Neuronal stem cell (in vitro differentiated cells): ENCODE results near the gene IRS1.

Experiments used
- DNase-seq: peaks from one replicate; pipeline ENCODE4 v3.0.0-alpha.2; 2013; ENCODE audit warnings: low spot score
- H2AFZ ChIP-seq: one replicate; pipeline ENCODE4 v1.6.1; 2013; ENCODE audit warnings: mild to moderate bottlenecking, low read length, inconsistent platforms
- H2AK5ac ChIP-seq: 2 replicates; pipeline ENCODE4 v1.6.1; 2013; ENCODE audit warnings: low read depth, mild to moderate bottlenecking, inconsistent platforms, low read length, moderate library complexity, mixed read lengths
- H2BK120ac ChIP-seq: 2 replicates; pipeline ENCODE4 v1.6.1; 2013; ENCODE audit warnings: low read depth, mild to moderate bottlenecking, inconsistent platforms, low read length, moderate library complexity, mixed read lengths
- H2BK12ac ChIP-seq: one replicate; pipeline ENCODE4 v1.6.1; 2013; ENCODE audit warnings: low read length, inconsistent platforms
- H2BK15ac ChIP-seq: 2 replicates; pipeline ENCODE4 v1.6.1; 2013; ENCODE audit warnings: mild to moderate bottlenecking, low read length, inconsistent platforms, mixed read lengths
- H2BK5ac ChIP-seq: one replicate; pipeline ENCODE4 v1.6.1; 2013; ENCODE audit warnings: inconsistent platforms, mild to moderate bottlenecking, low read length, moderate library complexity
- H3K14ac ChIP-seq: one replicate; pipeline ENCODE4 v1.6.1; 2013; ENCODE audit warnings: low read length, inconsistent platforms
- H3K18ac ChIP-seq: 2 replicates; pipeline ENCODE4 v1.6.1; 2013; ENCODE audit warnings: low read length, inconsistent platforms
- H3K23ac ChIP-seq: 2 replicates; pipeline ENCODE4 v1.6.1; 2013; ENCODE audit warnings: low read depth, mild to moderate bottlenecking, mixed read lengths, low read length, inconsistent platforms; ENCODE audit not compliant: poor library complexity
- H3K27ac ChIP-seq: replicated peaks from 3 replicates; pipeline ENCODE4 v1.5.1; 2013; ENCODE audit warnings: low read length, inconsistent platforms
- H3K27me3 ChIP-seq, 3 experiments: 2 replicates each; pipeline ENCODE4 v1.6.1; 2013; ENCODE audit warnings: low read length in 3 of 3, mild to moderate bottlenecking in 2 of 3, inconsistent platforms in 1 of 3, low read depth in 1 of 3, mixed read lengths in 1 of 3, moderate library complexity in 1 of 3; ENCODE audit not compliant: control insufficient read depth in 3 of 3, insufficient read depth in 3 of 3
- H3K36me3 ChIP-seq, 2 donors: replicated peaks in 1 of 2; 2 replicates each; pipeline ENCODE4 v1.6.1; 2013; ENCODE audit warnings: low read length in 2 of 2; ENCODE audit not compliant: control insufficient read depth in 2 of 2, insufficient read depth in 2 of 2
- H3K4ac ChIP-seq: 2 replicates; pipeline ENCODE4 v1.6.1; 2013; ENCODE audit warnings: inconsistent platforms, mild to moderate bottlenecking, low read length, moderate library complexity
- H3K4me1 ChIP-seq, 2 donors: 1 replicate in 1 of 2; 2 replicates in 1 of 2; pipeline ENCODE4 v1.6.1; 2013; ENCODE audit warnings: low read length in 2 of 2, low read depth in 1 of 2; ENCODE audit not compliant: control insufficient read depth in 2 of 2, insufficient read depth in 1 of 2
- H3K4me2 ChIP-seq: one replicate; pipeline ENCODE4 v1.6.1; 2013; ENCODE audit warnings: mild to moderate bottlenecking, low read length, inconsistent platforms; ENCODE audit not compliant: insufficient read depth, poor library complexity, severe bottlenecking
- H3K4me3 ChIP-seq, 2 donors: 2 replicates each; pipeline ENCODE4 v1.5.1; 2013; ENCODE audit warnings: low read length in 2 of 2, mild to moderate bottlenecking in 2 of 2, inconsistent platforms in 1 of 2, moderate library complexity in 1 of 2
- H3K79me1 ChIP-seq: one replicate; pipeline ENCODE4 v1.6.1; 2013; ENCODE audit warnings: low read depth, mild to moderate bottlenecking, inconsistent platforms, low read length, moderate library complexity
- H3K9ac ChIP-seq: one replicate; pipeline ENCODE4 v1.6.1; 2013; ENCODE audit warnings: mild to moderate bottlenecking, low read depth, low read length, inconsistent platforms; ENCODE audit not compliant: poor library complexity
- H3K9me3 ChIP-seq, 2 donors: replicated peaks in 1 of 2; 2 replicates each; pipeline versions ENCODE3 to v1.6.1; 2013; ENCODE audit warnings: low read length in 2 of 2, mild to moderate bottlenecking in 2 of 2, inconsistent platforms in 1 of 2, low read depth in 1 of 2, mixed read lengths in 1 of 2, moderate library complexity in 1 of 2; ENCODE audit not compliant: control insufficient read depth in 2 of 2, insufficient read depth in 1 of 2
- H4K8ac ChIP-seq: one replicate; pipeline ENCODE4 v1.6.1; 2013; ENCODE audit warnings: low read depth, mild to moderate bottlenecking, inconsistent platforms, low read length, moderate library complexity
- H4K91ac ChIP-seq: one replicate; pipeline ENCODE4 v1.6.1; 2013; ENCODE audit warnings: low read length, low read depth, mild to moderate bottlenecking, inconsistent platforms; ENCODE audit not compliant: poor library complexity
- WGBS, 2 donors: extraction: QIAGEN DNeasy Blood & Tissue Kit; methylation state at CpG; one replicate each; pipeline ENCODE4 v1.1.7; 2013; ENCODE audit warnings: missing lambda C conversion rate in 2 of 2, mixed read lengths in 1 of 2; ENCODE audit not compliant: insufficient read length in 2 of 2, insufficient replicate concordance in 1 of 2; ENCODE audit errors: extremely low coverage in 2 of 2; 5-methylcytosine and 5-hydroxymethylcytosine counted together

Gene IRS1

GRCh38 chr2:226831266-226831665, 31.6 kb upstream of the IRS1 start:
- H3K23ac ChIP-seq: no peak overlapping the region
- H2AFZ ChIP-seq: no peak overlapping the region
- H3K9ac ChIP-seq: no peak overlapping the region
- H3K4me3 ChIP-seq: no peak overlapping the region
- H3K4me1 ChIP-seq: peaks cover 2 to 5% of the 10 kb centered on the region in 2 donors
- H3K14ac ChIP-seq: no peak overlapping the region
- H3K36me3 ChIP-seq: no peaks in the 10 kb centered on the region
- peaks cover 0 to 3% (median 0%) of the 10 kb centered on the region in 3 experiments for H3K27me3 ChIP-seq
- H3K9me3 ChIP-seq: peaks cover 0 to 6% of the 10 kb centered on the region in 2 donors
- no peak overlapping the region for H3K4ac ChIP-seq
- no peaks in the 10 kb centered on the region for H3K79me1 ChIP-seq
- WGBS, 2 donors: no CpG with 5 or more reads among the region's 4 CpGs
- DNase-seq: no peak
- no peak overlapping the region for H2AK5ac ChIP-seq
- H2BK5ac ChIP-seq: no peak overlapping the region
- no peak overlapping the region for H3K4me2 ChIP-seq
- no peak overlapping the region for H2BK12ac ChIP-seq
- no peak overlapping the region for H2BK120ac ChIP-seq
- no peak overlapping the region for H2BK15ac ChIP-seq
- no peak overlapping the region for H4K91ac ChIP-seq
- H4K8ac ChIP-seq: no peak overlapping the region
- no peak overlapping the region for H3K27ac ChIP-seq
- no peak overlapping the region for H3K18ac ChIP-seq

- Histone ChIP-seq H2BK5ac (no peak overlapping the region), H3K23ac (no peak overlapping the region), H3K27me3 (no peaks in the 10 kb centered on the region), H3K79me1 (no peaks in the 10 kb centered on the region), H4K91ac (no peak overlapping the region), H2BK120ac (no peak overlapping the region), H3K4me1 (no peaks in the 10 kb centered on the region), H3K27ac (no peak overlapping the region), H3K4ac (no peak overlapping the region), H4K8ac (no peak overlapping the region), H2AFZ (no peak overlapping the region), H3K9ac (no peak overlapping the region), H3K4me2 (no peak overlapping the region), H3K9me3 (peaks cover 0 to 1% of the 10 kb centered on the region in 2 donors), H3K36me3 (no peaks in the 10 kb centered on the region), H2BK15ac (no peak overlapping the region), H2BK12ac (no peak overlapping the region), H3K4me3 (no peak overlapping the region), H3K14ac (no peak overlapping the region), H3K18ac (no peak overlapping the region), H2AK5ac (no peak overlapping the region)
- DNase-seq: no peak
- no CpG with 5 or more reads among the region's 8 CpGs for WGBS, 2 donors
Observed at GRCh38 chr2:226829721-226830631, 30.4 kb upstream of the IRS1 start.

- no CpG with 5 or more reads among the region's 2 CpGs for WGBS, 2 donors
- no peak overlapping the region for H2BK12ac ChIP-seq
- H3K4ac ChIP-seq: no peak overlapping the region
- DNase-seq: no peak
- no peak overlapping the region for H2BK5ac ChIP-seq
- no peak overlapping the region for H2AFZ ChIP-seq
- no peak overlapping the region for H3K4me3 ChIP-seq
- H3K9ac ChIP-seq: no peak overlapping the region
- no peak overlapping the region for H2BK15ac ChIP-seq
- no peak overlapping the region for H2AK5ac ChIP-seq
- no peaks in the 10 kb centered on the region for H3K27me3 ChIP-seq
- H2BK120ac ChIP-seq: no peak overlapping the region
- H4K91ac ChIP-seq: no peak overlapping the region
- H3K4me2 ChIP-seq: no peak overlapping the region
- H4K8ac ChIP-seq: no peak overlapping the region
- H3K23ac ChIP-seq: no peak overlapping the region
- H3K4me1 ChIP-seq: no peaks in the 10 kb centered on the region
- no peak overlapping the region for H3K27ac ChIP-seq
- H3K18ac ChIP-seq: no peak overlapping the region
- H3K14ac ChIP-seq: no peak overlapping the region
- no peaks in the 10 kb centered on the region for H3K79me1 ChIP-seq
- H3K36me3 ChIP-seq: no peaks in the 10 kb centered on the region
- H3K9me3 ChIP-seq: peaks cover 0 to 2% of the 10 kb centered on the region in 2 donors
Observed at GRCh38 chr2:226828191-226828590, 28.6 kb upstream of the IRS1 start.

- Histone ChIP-seq H3K79me1 (no peaks in the 10 kb centered on the region), H3K27ac (no peak overlapping the region), H4K91ac (no peak overlapping the region), H3K36me3 (no peaks in the 10 kb centered on the region), H3K14ac (no peak overlapping the region), H3K18ac (no peak overlapping the region), H3K4me2 (no peak overlapping the region), H2BK12ac (no peak overlapping the region), H2BK5ac (no peak overlapping the region), H4K8ac (no peak overlapping the region), H3K4me1 (no peaks in the 10 kb centered on the region), H2AFZ (no peak overlapping the region), H3K23ac (no peak overlapping the region), H2AK5ac (no peak overlapping the region), H2BK15ac (no peak overlapping the region), H2BK120ac (no peak overlapping the region), H3K9ac (no peak overlapping the region), H3K9me3 (peaks cover 0 to 2% of the 10 kb centered on the region in 2 donors), H3K27me3 (no peaks in the 10 kb centered on the region), H3K4ac (no peak overlapping the region), H3K4me3 (no peak overlapping the region)
- DNase-seq: no peak
- WGBS, 2 donors: no CpG with 5 or more reads among the region's 2 CpGs
Observed at GRCh38 chr2:226825056-226825455, 25.4 kb upstream of the IRS1 start.
